ENCODE measurements around the gene SLC16A10. TPM values are rescaled to one million over a fixed set of nuclear protein-coding genes. Genes with fewer than 3 reads are reported as not detected.

The SLC16A10 gene
- total RNA-seq, 3 donors from 2014 or later = 1.3 to 5.4 (median 1.8) TPM

GRCh38 chr6:111157412-111157811, 70.1 kb downstream of the SLC16A10 start:
- DNase-seq (ENCODE audit: low spot score in 2 of 2) = no peak
- intact Hi-C loops (cut with DNase I; ENCODE audit: low total_unique reads) = no loop called here

GRCh38 chr6:111159633-111160032, 72.3 kb downstream of the SLC16A10 start:
- TF ChIP-seq POLR2AphosphoS5 (IDR thresholded peaks at IDR 0.05) (no peak), CTCF (IDR thresholded peaks at IDR 0.05) (no peak), POLR2A (IDR thresholded peaks at IDR 0.05) (no peak)
- Histone ChIP-seq H3K27me3 (no peaks in the 10 kb centered on the region), H3K9me3 (peaks cover 0 to 13% of the 10 kb centered on the region in 2 donors), H3K4me3 (no peak overlapping the region), H3K27ac (no peak overlapping the region), H3K36me3 (no peaks in the 10 kb centered on the region), H3K4me1 (no peaks in the 10 kb centered on the region)
- DNase-seq (ENCODE audit: low spot score in 2 of 2) = no peak
- intact Hi-C loops (cut with DNase I; ENCODE audit: low total_unique reads) = no loop called here

More at GRCh38 chr6:111157412-111157811, 70.1 kb downstream of the SLC16A10 start:
- Histone ChIP-seq H3K4me3 (no peak overlapping the region), H3K9me3 (peaks cover 0 to 8% of the 10 kb centered on the region in 2 donors), H3K36me3 (no peaks in the 10 kb centered on the region), H3K4me1 (no peaks in the 10 kb centered on the region), H3K27ac (no peak overlapping the region), H3K27me3 (no peaks in the 10 kb centered on the region)
- no peak for TF ChIP-seq POLR2A (IDR thresholded peaks at IDR 0.05)
- no peak for TF ChIP-seq CTCF (IDR thresholded peaks at IDR 0.05)
- TF ChIP-seq POLR2AphosphoS5 (IDR thresholded peaks at IDR 0.05) = no peak

DNA sequence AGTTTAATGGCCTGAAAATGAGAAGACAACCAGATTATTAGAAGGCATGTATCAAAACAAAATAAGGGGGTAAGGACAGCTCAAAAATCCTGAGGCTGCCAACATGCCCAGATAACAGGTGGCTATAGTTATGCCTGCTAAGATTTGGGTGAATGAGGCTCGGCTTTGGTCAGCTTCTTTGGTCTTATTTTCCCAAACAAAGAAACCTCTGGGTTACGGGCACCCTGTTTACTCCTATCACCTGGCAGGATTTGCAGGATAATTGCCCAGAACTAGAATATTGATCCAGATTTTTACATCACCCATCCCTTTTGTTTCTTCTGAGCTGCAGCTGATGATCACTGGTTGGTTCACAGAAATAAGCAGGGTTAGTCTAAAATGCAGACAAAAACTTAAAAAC, 74.3 kb downstream of the SLC16A10 start:
- H3K4me1 ChIP-seq = no peaks in the 10 kb centered on the region
- TF ChIP-seq CTCF (IDR thresholded peaks at IDR 0.05) = no peak
- TF ChIP-seq POLR2A (IDR thresholded peaks at IDR 0.05) = no peak
- TF ChIP-seq POLR2AphosphoS5 (IDR thresholded peaks at IDR 0.05) = no peak
- no peak for DNase-seq (ENCODE audit: low spot score in 2 of 2)
- intact Hi-C loops (cut with DNase I; ENCODE audit: low total_unique reads) = no loop called here
- no peak overlapping the region for H3K4me3 ChIP-seq
- peaks cover 0 to 13% of the 10 kb centered on the region in 2 donors for H3K9me3 ChIP-seq
- no peaks in the 10 kb centered on the region for H3K36me3 ChIP-seq
- H3K27me3 ChIP-seq = no peaks in the 10 kb centered on the region
- H3K27ac ChIP-seq = no peak overlapping the region

- H3K27ac ChIP-seq = no peak overlapping the region
- H3K4me1 ChIP-seq = no peaks in the 10 kb centered on the region
- H3K9me3 ChIP-seq = peaks cover 0 to 13% of the 10 kb centered on the region in 2 donors
- no peak for DNase-seq (ENCODE audit: low spot score in 2 of 2)
- no peaks in the 10 kb centered on the region for H3K36me3 ChIP-seq
- no peaks in the 10 kb centered on the region for H3K27me3 ChIP-seq
- intact Hi-C loops (cut with DNase I; ENCODE audit: low total_unique reads) = no loop called here
- no peak for TF ChIP-seq POLR2A (IDR thresholded peaks at IDR 0.05)
- TF ChIP-seq POLR2AphosphoS5 (IDR thresholded peaks at IDR 0.05) = no peak
- no peak for TF ChIP-seq CTCF (IDR thresholded peaks at IDR 0.05)
- no peak overlapping the region for H3K4me3 ChIP-seq
Measured at GRCh38 chr6:111162504-111162903, 75.2 kb downstream of the SLC16A10 start.

DNA sequence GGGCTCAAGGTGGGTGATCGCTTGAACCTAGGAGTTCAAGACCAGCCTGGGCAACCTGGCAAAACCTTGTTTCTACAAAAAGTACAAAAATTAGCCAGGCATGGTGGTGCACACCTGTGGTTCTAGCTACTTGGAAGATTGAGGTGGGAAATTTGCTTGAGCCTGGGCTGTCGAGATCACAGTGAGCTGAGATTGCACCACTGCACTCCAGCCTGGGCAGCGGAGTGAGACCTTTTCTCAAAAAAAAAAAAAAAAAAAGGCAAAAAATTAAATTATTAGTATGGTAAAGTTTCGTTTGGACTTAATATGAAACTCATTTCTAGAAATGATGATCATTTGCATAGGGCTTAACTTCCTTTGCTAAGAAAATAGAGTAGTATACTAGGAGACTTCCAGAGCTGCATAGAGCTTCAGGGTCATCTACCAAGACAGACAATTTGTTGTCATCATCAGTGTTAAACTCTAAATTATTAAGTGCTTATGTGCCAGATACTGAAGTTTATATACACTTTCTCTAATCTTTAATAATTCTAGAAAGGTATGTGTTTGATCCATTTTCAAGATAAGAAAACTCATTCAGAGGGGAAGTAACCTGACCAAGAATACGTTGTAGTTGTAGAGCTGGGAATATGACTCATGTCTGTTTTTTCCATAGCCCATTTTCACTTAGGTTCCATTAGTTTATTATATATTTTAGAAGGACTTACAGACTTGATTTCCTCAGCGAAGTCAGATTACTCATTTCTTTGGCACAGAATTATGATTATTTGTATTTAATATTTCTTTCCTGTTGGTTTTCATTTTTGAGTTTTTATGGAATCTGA, 84.5 kb downstream of the SLC16A10 start:
- DNase-seq (ENCODE audit: low spot score in 2 of 2) = no peak
- H3K27ac ChIP-seq = no peak overlapping the region
- TF ChIP-seq CTCF (IDR thresholded peaks at IDR 0.05) (no peak), POLR2AphosphoS5 (IDR thresholded peaks at IDR 0.05) (no peak), POLR2A (IDR thresholded peaks at IDR 0.05) (no peak)
- no peaks in the 10 kb centered on the region for H3K4me1 ChIP-seq
- no peaks in the 10 kb centered on the region for H3K27me3 ChIP-seq
- H3K4me3 ChIP-seq = no peak overlapping the region
- no peaks in the 10 kb centered on the region for H3K36me3 ChIP-seq
- intact Hi-C loops (cut with DNase I; ENCODE audit: low total_unique reads) = no loop called here
- no peaks in the 10 kb centered on the region for H3K9me3 ChIP-seq

Data from breast epithelium (tissue), 4 donors.